ENCODE data around the gene SRP68. TPM values are rescaled to one million over a fixed set of nuclear protein-coding genes. Genes with fewer than 3 reads are reported as not detected.
"Not testable (repeated sequence)": the region's sequence is repeated elsewhere in the genome, so short reads cannot be mapped to it uniquely, and the experiment has no call there.

Gene SRP68
- total RNA-seq, 1 donor from 2014 or later = 31.7 TPM

DNA sequence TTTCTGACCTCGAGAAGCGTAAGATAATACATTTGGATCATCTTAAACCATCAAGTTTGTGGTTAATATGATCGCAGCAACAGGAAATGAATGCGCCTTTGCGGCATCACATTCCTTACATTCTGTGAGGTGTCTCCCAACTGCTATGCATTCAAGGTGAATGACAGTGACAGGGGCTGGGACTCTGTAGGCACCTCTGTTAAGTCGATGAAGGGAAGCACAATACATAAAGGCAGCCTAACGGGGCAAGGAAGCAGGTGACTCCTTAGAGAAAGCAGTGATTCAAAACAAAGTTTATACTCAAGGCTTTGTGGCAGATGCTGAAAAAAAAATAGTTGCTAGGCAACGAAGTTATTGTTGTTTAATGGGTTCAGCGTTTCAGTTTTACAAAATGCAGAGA is 23.6 kb downstream of the SRP68 start:
- Histone ChIP-seq H3K9ac (no peak overlapping the region), H3K27me3 (no peaks in the 10 kb centered on the region), H3F3A (ENCODE audit: low read depth) (peaks cover 15% of the 10 kb centered on the region), H4K20me1 (ENCODE audit: low read depth) (no peaks in the 10 kb centered on the region), H3K4me1 (peaks cover 11% of the 10 kb centered on the region), H3K4me2 (no peak overlapping the region), H3K4me3 (no peak overlapping the region), H3K36me3 (peaks cover 5% of the 10 kb centered on the region), H3K27ac (no peak overlapping the region), H2AFZ (replicated peaks) (no peak overlapping the region), H3K79me2 (ENCODE audit: low read depth) (no peaks in the 10 kb centered on the region), H3K9me3 (ENCODE audit: low read depth) (no peaks in the 10 kb centered on the region)
- Mint-ChIP-seq H3K4me3 (no peak overlapping the region), H3K27ac (no peak overlapping the region), H3K4me1 (peaks cover 4% of the 10 kb centered on the region), H3K27me3 (ENCODE audit: insufficient read depth, low read depth) (peaks cover 2% of the 10 kb centered on the region), H3K36me3 (peaks cover 52% of the 10 kb centered on the region), H3K9me3 (no peaks in the 10 kb centered on the region)
- no peak for DNase-seq (ENCODE audit: low spot score)
- TF ChIP-seq EZH2 (IDR thresholded peaks at IDR 0.05) (no peak), EZH2phosphoT487 (IDR thresholded peaks at IDR 0.05) (no peak)
- TF ChIP-seq, protein P1, sequence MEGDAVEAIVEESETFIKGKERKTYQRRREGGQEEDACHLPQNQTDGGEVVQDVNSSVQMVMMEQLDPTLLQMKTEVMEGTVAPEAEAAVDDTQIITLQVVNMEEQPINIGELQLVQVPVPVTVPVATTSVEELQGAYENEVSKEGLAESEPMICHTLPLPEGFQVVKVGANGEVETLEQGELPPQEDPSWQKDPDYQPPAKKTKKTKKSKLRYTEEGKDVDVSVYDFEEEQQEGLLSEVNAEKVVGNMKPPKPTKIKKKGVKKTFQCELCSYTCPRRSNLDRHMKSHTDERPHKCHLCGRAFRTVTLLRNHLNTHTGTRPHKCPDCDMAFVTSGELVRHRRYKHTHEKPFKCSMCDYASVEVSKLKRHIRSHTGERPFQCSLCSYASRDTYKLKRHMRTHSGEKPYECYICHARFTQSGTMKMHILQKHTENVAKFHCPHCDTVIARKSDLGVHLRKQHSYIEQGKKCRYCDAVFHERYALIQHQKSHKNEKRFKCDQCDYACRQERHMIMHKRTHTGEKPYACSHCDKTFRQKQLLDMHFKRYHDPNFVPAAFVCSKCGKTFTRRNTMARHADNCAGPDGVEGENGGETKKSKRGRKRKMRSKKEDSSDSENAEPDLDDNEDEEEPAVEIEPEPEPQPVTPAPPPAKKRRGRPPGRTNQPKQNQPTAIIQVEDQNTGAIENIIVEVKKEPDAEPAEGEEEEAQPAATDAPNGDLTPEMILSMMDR (IDR thresholded peaks at IDR 0.05) = no peak

GRCh38 chr17:76048025-76048605 is 24.2 kb downstream of the SRP68 start:
- Histone ChIP-seq H3F3A (ENCODE audit: low read depth) (peaks cover 15% of the 10 kb centered on the region), H3K27ac (no peak overlapping the region), H3K79me2 (ENCODE audit: low read depth) (no peaks in the 10 kb centered on the region), H3K4me3 (no peak overlapping the region), H3K4me1 (peaks cover 11% of the 10 kb centered on the region), H4K20me1 (ENCODE audit: low read depth) (no peaks in the 10 kb centered on the region), H3K27me3 (no peaks in the 10 kb centered on the region), H2AFZ (replicated peaks) (no peak overlapping the region), H3K9ac (no peak overlapping the region), H3K9me3 (ENCODE audit: low read depth) (no peaks in the 10 kb centered on the region), H3K4me2 (no peak overlapping the region), H3K36me3 (peaks cover 5% of the 10 kb centered on the region)
- Mint-ChIP-seq H3K27ac (no peak overlapping the region), H3K36me3 (peaks cover 54% of the 10 kb centered on the region), H3K9me3 (no peaks in the 10 kb centered on the region), H3K27me3 (ENCODE audit: insufficient read depth, low read depth) (peaks cover 2% of the 10 kb centered on the region), H3K4me3 (no peak overlapping the region), H3K4me1 (peaks cover 4% of the 10 kb centered on the region)
- no peak for DNase-seq (ENCODE audit: low spot score)
- TF ChIP-seq EZH2phosphoT487 (IDR thresholded peaks at IDR 0.05) = no peak

GRCh38 chr17:76046064-76046463 is 26.3 kb downstream of the SRP68 start:
- no peak for DNase-seq (ENCODE audit: low spot score)
- no peak overlapping the region for H3K4me2 ChIP-seq
- no peaks in the 10 kb centered on the region for H4K20me1 ChIP-seq (ENCODE audit: low read depth)
- Mint-ChIP-seq H3K4me1 (peaks cover 4% of the 10 kb centered on the region), H3K36me3 (peaks cover 57% of the 10 kb centered on the region), H3K4me3 (no peak overlapping the region), H3K27me3 (ENCODE audit: insufficient read depth, low read depth) (peaks cover 2% of the 10 kb centered on the region), H3K9me3 (no peaks in the 10 kb centered on the region), H3K27ac (no peak overlapping the region)
- peaks cover 25% of the 10 kb centered on the region for H3F3A ChIP-seq (ENCODE audit: low read depth)
- H3K79me2 ChIP-seq (ENCODE audit: low read depth) = no peaks in the 10 kb centered on the region
- H3K27me3 ChIP-seq = no peaks in the 10 kb centered on the region
- TF ChIP-seq EZH2phosphoT487 (IDR thresholded peaks at IDR 0.05) (no peak), EZH2 (IDR thresholded peaks at IDR 0.05) (no peak)
- TF ChIP-seq, protein P1 (IDR thresholded peaks at IDR 0.05) = no peak
- peaks cover 11% of the 10 kb centered on the region for H3K4me1 ChIP-seq
- H2AFZ ChIP-seq (replicated peaks) = no peak overlapping the region
- peaks cover 5% of the 10 kb centered on the region for H3K36me3 ChIP-seq
- no peak overlapping the region for H3K27ac ChIP-seq
- no peak overlapping the region for H3K9ac ChIP-seq
- H3K4me3 ChIP-seq = no peak overlapping the region
- H3K9me3 ChIP-seq (ENCODE audit: low read depth) = no peaks in the 10 kb centered on the region

GRCh38 chr17:76044475-76045007 is 27.8 kb downstream of the SRP68 start:
- H2AFZ ChIP-seq (replicated peaks); H3K27me3 Mint-ChIP-seq (ENCODE audit: insufficient read depth, low read depth); H3K4me2 ChIP-seq; H3K4me3 ChIP-seq; H3K9ac ChIP-seq; H3K4me3 Mint-ChIP-seq; H3K79me2 ChIP-seq (ENCODE audit: low read depth); H3K4me1 Mint-ChIP-seq; H3K9me3 Mint-ChIP-seq; DNase-seq (ENCODE audit: low spot score); H3K27ac Mint-ChIP-seq; H3K27me3 ChIP-seq; H3K4me1 ChIP-seq; H3K36me3 ChIP-seq; H3K9me3 ChIP-seq (ENCODE audit: low read depth); H4K20me1 ChIP-seq (ENCODE audit: low read depth); H3K27ac ChIP-seq: not testable (repeated sequence)
- H3F3A ChIP-seq (ENCODE audit: low read depth) = peaks cover 11% of the 10 kb centered on the region
- peaks cover 58% of the 10 kb centered on the region for H3K36me3 Mint-ChIP-seq

- H3K9me3 Mint-ChIP-seq; H3K4me3 Mint-ChIP-seq; H3K4me1 ChIP-seq; H3K4me1 Mint-ChIP-seq; H3K9ac ChIP-seq; H3K4me2 ChIP-seq; H3K4me3 ChIP-seq; H3K27me3 ChIP-seq; H4K20me1 ChIP-seq (ENCODE audit: low read depth); H3K36me3 ChIP-seq; H3K27me3 Mint-ChIP-seq (ENCODE audit: insufficient read depth, low read depth); H3K27ac Mint-ChIP-seq; DNase-seq (ENCODE audit: low spot score); H3K9me3 ChIP-seq (ENCODE audit: low read depth); H3K27ac ChIP-seq; H2AFZ ChIP-seq (replicated peaks); H3K79me2 ChIP-seq (ENCODE audit: low read depth): not testable (repeated sequence)
- H3F3A ChIP-seq (ENCODE audit: low read depth) = peaks cover 18% of the 10 kb centered on the region
- H3K36me3 Mint-ChIP-seq = peaks cover 61% of the 10 kb centered on the region
Measured at GRCh38 chr17:76042868-76043267, 29.4 kb downstream of the SRP68 start.

Data from neural progenitor cell (in vitro differentiated cells).